NCI-H345 treated with DMSO at 0.1 percent for 48 hours (cell line): Measurements from ENCODE around the gene SLC8A1.

Experiments
- DNase-seq: peaks from one replicate; lab custom pipeline; 2025; ENCODE audit not compliant: unreplicated experiment; lab: John Stamatoyannopoulos, UW

SLC8A1 gene

GRCh38 chr2:40428439-40428838 lies 23.5 kb downstream of the SLC8A1 start:
- DNase-seq = no peak

GRCh38 chr2:40421631-40422297 lies 30.1 kb downstream of the SLC8A1 start:
- DNase-seq = no peak

- no peak for DNase-seq
Observed at GRCh38 chr2:40420478-40420877, 31.4 kb downstream of the SLC8A1 start.

- no peak for DNase-seq
Observed at GRCh38 chr2:40419364-40419762, 32.5 kb downstream of the SLC8A1 start.

- no peak for DNase-seq
Observed at GRCh38 chr2:40418614-40419363, 33.1 kb downstream of the SLC8A1 start.

GRCh38 chr2:40416486-40416885 lies 35.4 kb downstream of the SLC8A1 start:
- no peak for DNase-seq

GRCh38 chr2:40415391-40415790 lies 36.5 kb downstream of the SLC8A1 start:
- DNase-seq = no peak

GRCh38 chr2:40412456-40412855 lies 39.4 kb downstream of the SLC8A1 start:
- no peak for DNase-seq

GRCh38 chr2:40410695-40411094 lies 41.2 kb downstream of the SLC8A1 start:
- DNase-seq = no peak

GRCh38 chr2:40409734-40410133 lies 42.2 kb downstream of the SLC8A1 start:
- DNase-seq = no peak

- no peak for DNase-seq
Observed at GRCh38 chr2:40406485-40407289, 45.2 kb downstream of the SLC8A1 start.

GRCh38 chr2:40405465-40405864 lies 46.4 kb downstream of the SLC8A1 start:
- no peak for DNase-seq

GRCh38 chr2:40404517-40404916 lies 47.4 kb downstream of the SLC8A1 start:
- DNase-seq = no peak

- no peak for DNase-seq
Observed at GRCh38 chr2:40403233-40403836, 48.6 kb downstream of the SLC8A1 start.

- DNase-seq = no peak
Observed at GRCh38 chr2:40401896-40402295, 50.0 kb downstream of the SLC8A1 start.

- no peak for DNase-seq
Observed at GRCh38 chr2:40400336-40400953, 51.4 kb downstream of the SLC8A1 start.

GRCh38 chr2:40397765-40398164 lies 54.1 kb downstream of the SLC8A1 start:
- DNase-seq = no peak

GRCh38 chr2:40396124-40396523 lies 55.8 kb downstream of the SLC8A1 start:
- peak; percentile 80 for DNase-seq

- DNase-seq = no peak
Observed at GRCh38 chr2:40395169-40396073, 56.5 kb downstream of the SLC8A1 start.

GRCh38 chr2:40394597-40394996 lies 57.3 kb downstream of the SLC8A1 start:
- DNase-seq = no peak
